ENCODE results near the gene GTSF1L.

Gene GTSF1L

DNA sequence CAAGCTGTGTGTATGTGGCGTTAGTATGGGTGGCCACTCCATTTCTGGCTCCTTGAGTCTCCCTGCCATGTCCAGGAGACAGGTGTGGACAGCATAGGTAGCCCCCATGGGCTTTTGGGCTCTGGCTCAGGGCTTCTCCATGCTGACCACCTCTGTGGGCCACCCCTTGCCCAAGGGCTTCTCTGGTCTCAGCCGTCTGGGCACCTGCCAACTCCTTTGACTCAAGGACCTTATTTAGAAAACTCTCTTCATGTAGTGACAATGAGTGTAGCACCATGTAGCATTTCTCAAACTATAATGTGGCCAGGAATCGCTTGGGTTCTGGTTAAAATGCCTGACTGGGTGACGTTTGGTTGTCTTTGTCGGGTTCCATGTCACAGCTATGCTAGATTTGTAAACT, 5.1 kb upstream of the GTSF1L start:
- Mint-ChIP-seq H3K9me3 (peaks cover 1% of the 10 kb centered on the region), H3K4me1 (peaks cover 26% of the 10 kb centered on the region), H3K4me3 (no peak overlapping the region), H3K27ac (no peak overlapping the region), H3K27me3 (no peaks in the 10 kb centered on the region), H3K36me3 (no peaks in the 10 kb centered on the region)
- DNase-seq (ENCODE audit: low spot score in 2 of 2) (no peak), ATAC-seq (ENCODE audit: low read depth) (no peak)

DNA sequence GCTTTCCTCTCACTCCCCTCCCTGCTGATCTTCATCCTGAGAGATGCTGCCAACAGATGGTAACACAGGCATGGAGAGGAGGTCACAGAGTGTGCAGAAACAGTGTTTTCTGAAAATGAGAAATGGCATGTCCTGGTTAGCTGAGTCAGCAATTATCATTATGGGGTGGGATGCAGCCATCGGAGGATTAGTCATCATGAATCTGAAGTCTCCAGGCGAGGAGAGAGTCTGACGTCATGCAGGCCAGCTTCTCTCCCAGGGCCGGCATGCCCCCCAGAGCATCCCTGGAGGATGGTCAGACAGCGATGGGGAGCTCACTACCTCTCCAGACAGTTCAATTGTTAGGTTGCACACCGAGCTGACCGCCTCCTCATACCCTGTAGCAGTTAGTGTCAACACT, 4.7 kb upstream of the GTSF1L start:
- Mint-ChIP-seq H3K4me3 (no peak overlapping the region), H3K4me1 (peaks cover 26% of the 10 kb centered on the region), H3K9me3 (peaks cover 1% of the 10 kb centered on the region), H3K27ac (no peak overlapping the region), H3K27me3 (no peaks in the 10 kb centered on the region), H3K36me3 (no peaks in the 10 kb centered on the region)
- ATAC-seq (ENCODE audit: low read depth), result no peak
- DNase-seq (ENCODE audit: low spot score in 2 of 2), result no peak

DNA sequence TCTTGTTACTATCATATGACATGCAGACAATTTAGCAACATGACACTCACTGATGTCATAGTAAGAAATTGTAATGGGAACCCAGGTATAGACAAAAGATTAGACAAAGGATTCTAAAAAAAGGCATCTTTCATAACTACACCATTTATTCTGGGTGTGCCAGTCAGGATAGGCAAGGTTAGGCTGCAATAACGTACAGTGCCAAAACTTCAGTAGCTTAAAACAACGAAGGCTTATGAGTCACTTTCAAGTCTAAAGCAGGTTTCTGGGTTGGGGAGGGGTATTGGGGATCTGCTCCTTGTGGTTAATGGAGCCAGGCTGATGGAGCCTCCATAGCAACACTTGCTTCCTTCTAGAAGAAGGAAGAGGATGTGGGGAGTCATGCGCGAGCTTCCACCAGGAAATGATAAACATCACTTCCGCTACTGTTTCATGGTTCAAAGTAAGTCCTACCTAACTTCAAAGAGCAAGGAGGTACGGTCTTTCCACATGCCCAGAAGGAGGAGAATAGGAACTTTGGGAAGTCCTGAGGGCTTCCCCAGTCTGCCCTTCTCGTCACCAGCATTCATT, 2.0 kb upstream of the GTSF1L start:
- no peaks in the 10 kb centered on the region for H3K36me3 Mint-ChIP-seq
- H3K9me3 Mint-ChIP-seq, result no peaks in the 10 kb centered on the region
- H3K27me3 Mint-ChIP-seq, result no peaks in the 10 kb centered on the region
- H3K27ac Mint-ChIP-seq, result peak overlapping the region; percentile 58
- H3K4me3 Mint-ChIP-seq, result peak overlapping the region; percentile 16
- no peak for ATAC-seq (ENCODE audit: low read depth)
- H3K4me1 Mint-ChIP-seq, result peaks cover 26% of the 10 kb centered on the region
- DNase-seq (ENCODE audit: low spot score in 2 of 2), result no peak

DNA sequence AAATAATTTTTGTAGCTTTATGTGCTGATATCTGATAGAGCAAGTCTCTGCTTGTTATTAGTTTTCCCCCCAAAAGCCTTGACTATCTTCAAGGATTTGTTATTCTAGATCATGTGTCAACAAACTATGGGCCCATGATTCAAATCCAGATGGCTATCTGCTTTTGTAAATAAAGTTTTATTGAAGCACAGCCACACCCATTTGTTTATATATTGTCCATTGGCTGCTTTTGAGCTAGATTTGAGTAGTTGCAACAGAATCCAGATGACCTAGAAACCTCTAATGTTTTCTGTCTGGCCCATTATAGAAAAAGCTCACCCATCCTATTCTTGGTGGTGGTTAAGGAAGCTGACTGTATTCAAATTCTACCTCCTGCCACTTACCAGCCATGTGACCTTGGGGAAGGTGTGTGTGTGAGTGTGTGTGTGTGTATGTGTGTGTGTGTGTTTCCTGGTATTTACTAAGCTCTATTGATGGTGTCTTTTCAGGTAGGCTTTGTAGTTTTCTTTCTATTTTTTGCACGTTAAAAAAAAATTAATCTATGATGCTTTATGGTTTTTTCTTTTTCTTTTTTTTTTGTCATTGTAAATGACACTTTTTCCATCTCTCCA, 1.3 kb upstream of the GTSF1L start:
- peak; percentile 94 for ATAC-seq (ENCODE audit: low read depth)
- H3K27ac Mint-ChIP-seq, result peak overlapping the region; percentile 58

DNA sequence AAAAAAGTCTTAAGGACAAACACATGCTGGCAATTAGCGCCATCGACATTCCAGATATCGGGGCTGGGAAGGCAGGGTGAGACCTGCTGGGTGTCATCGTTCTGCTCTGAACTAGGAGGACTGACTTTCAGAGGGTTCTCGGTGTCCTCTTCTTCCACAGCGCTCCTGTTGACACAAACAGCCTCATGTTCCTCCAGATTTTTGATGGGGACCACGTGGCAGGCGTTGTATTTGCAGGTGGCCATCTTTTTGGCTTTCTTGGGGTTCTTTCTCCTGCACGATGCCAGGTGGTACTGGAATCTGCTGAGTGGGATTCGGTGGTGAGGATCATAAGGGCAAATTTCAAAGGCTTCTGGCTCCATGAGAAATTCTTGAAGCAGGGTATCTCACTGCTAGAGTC, 469 bp downstream of the GTSF1L start:
- no peak overlapping the region for H3K4me3 Mint-ChIP-seq
- H3K9me3 Mint-ChIP-seq, result no peaks in the 10 kb centered on the region
- H3K36me3 Mint-ChIP-seq, result no peaks in the 10 kb centered on the region
- H3K27ac Mint-ChIP-seq, result no peak overlapping the region
- H3K27me3 Mint-ChIP-seq, result no peaks in the 10 kb centered on the region
- H3K4me1 Mint-ChIP-seq, result peaks cover 20% of the 10 kb centered on the region
- ATAC-seq (ENCODE audit: low read depth) (no peak), DNase-seq (ENCODE audit: low spot score in 2 of 2) (no peak)

More for the DNA sequence above, 1.3 kb upstream of the GTSF1L start:
- no peaks in the 10 kb centered on the region for H3K9me3 Mint-ChIP-seq
- H3K27me3 Mint-ChIP-seq, result no peaks in the 10 kb centered on the region
- DNase-seq (ENCODE audit: low spot score in 2 of 2), result peak in 1 of 2 donors; percentile 33
- no peaks in the 10 kb centered on the region for H3K36me3 Mint-ChIP-seq
- peaks cover 22% of the 10 kb centered on the region for H3K4me1 Mint-ChIP-seq
- H3K4me3 Mint-ChIP-seq, result peak overlapping the region; percentile 16

DNA sequence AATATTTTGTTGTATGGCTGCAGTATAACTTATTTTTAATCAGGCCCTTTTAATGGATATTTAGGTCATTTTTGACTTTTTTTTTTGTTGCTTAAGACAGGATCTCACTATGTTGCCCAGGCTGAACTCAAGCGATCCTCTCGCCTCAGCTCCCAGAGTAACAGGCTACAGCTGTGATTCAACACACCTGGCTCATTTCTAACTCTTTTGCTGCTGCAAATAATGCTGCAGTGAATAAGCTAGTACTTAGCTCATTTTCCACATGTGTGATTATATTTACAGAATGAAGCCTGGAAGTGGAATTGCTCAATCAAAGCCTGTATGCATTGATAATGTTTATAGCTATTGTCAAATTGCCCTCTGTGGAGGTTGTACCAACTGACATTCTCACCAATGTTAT, 1.1 kb downstream of the GTSF1L start:
- Mint-ChIP-seq H3K27ac (no peak overlapping the region), H3K27me3 (no peaks in the 10 kb centered on the region), H3K36me3 (no peaks in the 10 kb centered on the region), H3K9me3 (no peaks in the 10 kb centered on the region), H3K4me1 (peaks cover 20% of the 10 kb centered on the region), H3K4me3 (no peak overlapping the region)
- ATAC-seq (ENCODE audit: low read depth), result no peak
- no peak for DNase-seq (ENCODE audit: low spot score in 2 of 2)

DNA sequence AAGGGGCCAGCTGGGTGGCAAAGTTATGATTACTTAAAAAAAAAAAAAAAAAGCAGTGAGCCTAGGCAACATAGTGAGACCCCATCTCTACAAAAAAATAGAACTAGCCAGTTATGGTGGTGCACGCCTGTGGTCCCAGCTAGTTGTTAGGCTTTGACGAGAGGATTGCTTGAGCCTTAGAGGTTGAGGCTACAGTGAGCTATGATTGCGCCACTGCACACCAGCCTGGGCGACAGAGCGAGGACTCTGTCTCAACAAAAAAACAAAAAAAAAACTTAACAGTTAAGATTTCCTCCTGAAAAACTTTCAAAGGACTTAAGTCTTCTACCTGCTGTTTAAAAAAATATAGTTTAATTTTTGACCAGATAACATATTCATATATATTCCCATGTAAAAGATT, 2.4 kb downstream of the GTSF1L start:
- Mint-ChIP-seq H3K36me3 (no peaks in the 10 kb centered on the region), H3K9me3 (no peaks in the 10 kb centered on the region), H3K27ac (no peak overlapping the region), H3K4me1 (peaks cover 20% of the 10 kb centered on the region), H3K27me3 (no peaks in the 10 kb centered on the region), H3K4me3 (no peak overlapping the region)
- ATAC-seq (ENCODE audit: low read depth) (no peak), DNase-seq (ENCODE audit: low spot score in 2 of 2) (no peak)

DNA sequence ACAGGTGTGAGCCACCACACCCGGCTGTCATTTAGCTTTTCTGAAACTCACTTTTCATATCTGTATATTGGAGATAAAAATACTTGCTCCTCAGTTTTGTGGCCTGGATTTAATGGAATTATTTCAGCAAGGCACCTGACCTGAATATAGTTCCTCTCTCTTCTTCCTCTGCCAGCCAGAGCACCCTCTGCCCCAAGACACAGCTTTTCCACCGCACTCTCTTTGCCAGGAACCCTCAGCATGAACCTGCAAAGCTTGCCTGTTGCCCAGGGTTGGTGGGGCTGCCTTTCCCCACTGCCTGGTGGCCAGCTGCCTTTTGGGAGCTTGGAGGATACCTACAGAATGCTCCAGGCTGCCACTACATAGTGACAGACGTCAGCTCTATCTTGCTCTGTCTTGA, 3.1 kb downstream of the GTSF1L start:
- ATAC-seq (ENCODE audit: low read depth) (no peak), DNase-seq (ENCODE audit: low spot score in 2 of 2) (no peak)
- Mint-ChIP-seq H3K4me1 (peaks cover 18% of the 10 kb centered on the region), H3K27ac (no peak overlapping the region), H3K4me3 (no peak overlapping the region), H3K9me3 (peaks cover 1% of the 10 kb centered on the region), H3K27me3 (no peaks in the 10 kb centered on the region), H3K36me3 (no peaks in the 10 kb centered on the region)

DNA sequence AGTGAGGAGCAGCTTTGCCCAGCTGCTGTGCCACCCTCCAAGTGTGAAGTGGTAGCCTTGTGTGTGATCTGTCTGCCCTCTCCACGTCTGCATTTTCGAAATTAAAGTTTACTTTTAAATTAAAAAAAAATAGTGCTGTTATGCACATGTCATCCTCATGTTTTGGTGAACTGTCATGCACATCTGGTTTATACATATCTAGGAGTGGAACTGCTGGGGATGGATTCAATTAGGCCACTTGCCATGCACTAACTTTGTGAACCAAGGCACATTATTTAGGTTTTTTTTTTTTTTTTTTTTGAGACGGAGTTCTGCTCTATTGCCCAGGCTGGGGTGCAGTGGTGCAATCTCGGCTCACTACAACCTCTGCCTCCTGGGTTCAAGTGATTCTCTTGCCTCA, 3.6 kb downstream of the GTSF1L start:
- no peak overlapping the region for H3K4me3 Mint-ChIP-seq
- H3K9me3 Mint-ChIP-seq, result peaks cover 1% of the 10 kb centered on the region
- H3K36me3 Mint-ChIP-seq, result no peaks in the 10 kb centered on the region
- no peaks in the 10 kb centered on the region for H3K27me3 Mint-ChIP-seq
- no peak overlapping the region for H3K27ac Mint-ChIP-seq
- ATAC-seq (ENCODE audit: low read depth) (no peak), DNase-seq (ENCODE audit: low spot score in 2 of 2) (no peak)
- H3K4me1 Mint-ChIP-seq, result peaks cover 12% of the 10 kb centered on the region

DNA sequence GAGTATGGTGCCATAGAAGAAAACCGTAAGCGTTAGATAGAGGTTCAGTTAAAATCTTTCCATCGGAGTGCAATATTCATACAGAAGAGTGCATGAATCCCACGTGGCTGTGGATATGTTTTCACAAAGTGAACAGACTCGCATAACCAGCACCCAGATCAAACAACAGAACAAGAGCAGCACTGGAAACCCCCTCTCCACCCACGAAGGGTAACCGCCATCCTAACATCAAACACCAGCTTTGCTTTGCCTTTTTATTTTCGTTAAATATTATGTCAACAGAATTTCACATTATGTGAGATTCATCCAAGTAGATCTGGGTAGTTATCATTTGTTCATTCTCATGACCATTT, 4.7 kb downstream of the GTSF1L start:
- Mint-ChIP-seq H3K9me3 (peaks cover 1% of the 10 kb centered on the region), H3K4me3 (peak overlapping the region; percentile 14), H3K27ac (no peak overlapping the region), H3K4me1 (peaks cover 9% of the 10 kb centered on the region), H3K27me3 (no peaks in the 10 kb centered on the region), H3K36me3 (no peaks in the 10 kb centered on the region)
- DNase-seq (ENCODE audit: low spot score in 2 of 2) (no peak), ATAC-seq (ENCODE audit: low read depth) (peak; percentile 60)

DNA sequence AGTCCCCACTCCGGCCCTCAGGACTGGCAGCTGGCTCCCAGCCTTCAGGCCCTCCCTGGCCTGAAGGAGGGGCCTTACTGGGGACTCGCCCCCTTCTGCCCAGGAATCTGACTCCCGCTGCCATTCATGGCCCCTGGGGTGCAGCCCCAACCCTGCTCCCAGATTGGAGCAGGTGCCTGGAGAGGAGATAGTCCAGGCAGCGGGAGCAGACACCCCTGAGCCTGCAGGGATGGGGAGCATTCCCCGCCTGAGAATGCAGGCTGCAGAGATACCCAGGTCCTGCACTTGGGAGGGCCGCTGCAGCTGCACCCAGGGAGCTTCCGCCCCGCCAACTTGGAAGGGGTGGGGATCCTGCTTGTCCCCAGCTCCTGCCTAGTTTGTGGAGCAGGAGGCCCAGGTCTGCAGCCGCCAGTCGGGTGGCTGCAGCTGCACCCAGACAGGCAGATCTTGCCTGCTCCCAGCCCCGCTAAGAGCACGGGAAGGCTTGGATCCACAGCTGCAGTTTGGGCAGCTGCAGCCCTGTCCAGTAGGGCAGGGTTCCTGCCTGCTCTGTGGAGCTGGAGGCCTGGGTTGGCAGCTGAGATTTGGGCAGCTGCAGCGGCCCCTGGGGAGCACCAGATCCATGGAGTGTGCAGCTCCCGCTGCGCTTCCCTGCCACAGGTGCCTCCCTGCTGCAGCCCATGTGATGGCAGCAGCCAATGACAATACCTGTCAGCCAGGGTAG, 5.2 kb downstream of the GTSF1L start:
- Mint-ChIP-seq H3K27ac (no peak overlapping the region), H3K4me1 (peaks cover 9% of the 10 kb centered on the region), H3K9me3 (peaks cover 1% of the 10 kb centered on the region), H3K27me3 (no peaks in the 10 kb centered on the region), H3K4me3 (no peak overlapping the region), H3K36me3 (no peaks in the 10 kb centered on the region)
- no peak for DNase-seq (ENCODE audit: low spot score in 2 of 2)
- ATAC-seq (ENCODE audit: low read depth), result peak; percentile 10

DNA sequence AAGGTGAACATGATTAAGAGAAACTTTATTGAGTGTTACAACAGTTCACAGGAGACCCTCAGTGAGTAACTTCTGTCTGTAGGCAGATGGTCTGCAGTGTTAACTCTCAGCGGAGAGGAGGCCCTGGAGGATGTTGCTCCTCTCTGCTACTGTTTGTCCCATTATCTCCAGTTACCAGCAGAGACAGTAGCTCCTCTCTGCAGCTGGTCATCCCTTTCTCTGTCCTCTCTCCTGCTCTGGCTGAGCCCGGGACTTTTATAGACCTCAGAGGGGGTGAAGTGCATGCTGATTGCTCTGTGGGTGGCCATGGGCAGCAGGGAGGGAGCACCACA, 5.7 kb downstream of the GTSF1L start:
- no peak for DNase-seq (ENCODE audit: low spot score in 2 of 2)
- no peak for ATAC-seq (ENCODE audit: low read depth)
- H3K9me3 Mint-ChIP-seq, result peaks cover 1% of the 10 kb centered on the region
- H3K27me3 Mint-ChIP-seq, result no peaks in the 10 kb centered on the region
- H3K36me3 Mint-ChIP-seq, result no peaks in the 10 kb centered on the region
- H3K27ac Mint-ChIP-seq, result no peak overlapping the region
- peaks cover 9% of the 10 kb centered on the region for H3K4me1 Mint-ChIP-seq
- H3K4me3 Mint-ChIP-seq, result no peak overlapping the region

DNA sequence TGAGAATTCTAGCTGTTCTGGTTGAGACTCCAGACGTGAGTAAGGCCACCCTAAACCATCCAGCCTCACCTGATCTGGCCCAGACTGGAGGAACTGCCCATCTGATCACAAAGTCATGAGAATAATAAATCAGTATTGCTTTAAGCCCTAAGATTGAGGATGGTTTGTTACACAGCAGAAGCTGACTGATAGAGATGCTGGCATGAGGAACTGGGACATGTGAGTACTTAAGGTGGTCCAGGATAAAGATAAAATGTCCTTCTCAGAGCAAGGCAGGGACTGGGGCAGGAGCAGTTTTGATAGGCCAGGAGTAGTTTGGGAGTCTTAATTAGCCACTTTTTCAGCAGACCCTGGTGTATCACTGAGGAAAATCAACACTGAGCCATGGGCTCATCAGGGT, 6.8 kb downstream of the GTSF1L start:
- peaks cover 4% of the 10 kb centered on the region for H3K36me3 Mint-ChIP-seq
- no peak overlapping the region for H3K4me3 Mint-ChIP-seq
- H3K27me3 Mint-ChIP-seq, result no peaks in the 10 kb centered on the region
- ATAC-seq (ENCODE audit: low read depth) (no peak), DNase-seq (ENCODE audit: low spot score in 2 of 2) (no peak)
- H3K27ac Mint-ChIP-seq, result peak overlapping the region; percentile 39
- H3K4me1 Mint-ChIP-seq, result peaks cover 9% of the 10 kb centered on the region
- peaks cover 1% of the 10 kb centered on the region for H3K9me3 Mint-ChIP-seq

DNA sequence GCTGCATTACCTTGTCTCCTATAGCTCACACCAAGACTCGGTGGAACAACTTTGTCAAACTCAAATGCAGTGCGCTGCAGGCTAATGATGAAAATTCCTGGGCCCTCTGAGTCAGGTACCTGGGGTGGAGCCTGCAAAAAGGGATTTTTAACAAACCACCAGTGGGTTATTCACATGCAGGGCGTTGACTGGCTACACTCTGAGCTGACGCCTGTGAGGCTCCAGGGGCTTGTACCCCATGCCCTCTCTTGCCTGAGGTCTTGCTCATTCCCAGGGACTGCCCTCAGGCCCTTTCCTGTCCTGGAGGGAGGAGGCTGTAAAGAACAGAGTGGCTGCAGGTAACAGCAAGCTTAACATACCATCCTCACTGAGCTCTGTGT, 9.2 kb downstream of the GTSF1L start:
- Mint-ChIP-seq H3K4me1 (peaks cover 3% of the 10 kb centered on the region), H3K9me3 (peaks cover 1% of the 10 kb centered on the region), H3K4me3 (no peak overlapping the region), H3K36me3 (peaks cover 6% of the 10 kb centered on the region), H3K27ac (no peak overlapping the region), H3K27me3 (no peaks in the 10 kb centered on the region)
- no peak for DNase-seq (ENCODE audit: low spot score in 2 of 2)
- ATAC-seq (ENCODE audit: low read depth), result no peak

Data from memory B cell (primary cell).